HG03045 (cell line): ENCODE measurements around the gene WWOX.

Source experiments
- ATAC-seq: cut with Tn5 transposase; IDR thresholded peaks from one replicate; pipeline ENCODE4 v1.9.1; 2021; ENCODE audit warnings: mild to moderate bottlenecking, moderate library complexity; ENCODE audit not compliant: unreplicated experiment

Gene WWOX

GRCh38 chr16:78258375-78259065, 159.1 kb downstream of the WWOX start:
- ATAC-seq: no peak

- no peak for ATAC-seq
Observed at GRCh38 chr16:78259873-78260272, 160.4 kb downstream of the WWOX start.

- no peak for ATAC-seq
Observed at GRCh38 chr16:78264642-78265041, 165.2 kb downstream of the WWOX start.

GRCh38 chr16:78269256-78269655, 169.8 kb downstream of the WWOX start:
- no peak for ATAC-seq

- no peak for ATAC-seq
Observed at GRCh38 chr16:78271981-78272380, 172.5 kb downstream of the WWOX start.

- no peak for ATAC-seq
Observed at GRCh38 chr16:78274771-78275170, 175.3 kb downstream of the WWOX start.

DNA sequence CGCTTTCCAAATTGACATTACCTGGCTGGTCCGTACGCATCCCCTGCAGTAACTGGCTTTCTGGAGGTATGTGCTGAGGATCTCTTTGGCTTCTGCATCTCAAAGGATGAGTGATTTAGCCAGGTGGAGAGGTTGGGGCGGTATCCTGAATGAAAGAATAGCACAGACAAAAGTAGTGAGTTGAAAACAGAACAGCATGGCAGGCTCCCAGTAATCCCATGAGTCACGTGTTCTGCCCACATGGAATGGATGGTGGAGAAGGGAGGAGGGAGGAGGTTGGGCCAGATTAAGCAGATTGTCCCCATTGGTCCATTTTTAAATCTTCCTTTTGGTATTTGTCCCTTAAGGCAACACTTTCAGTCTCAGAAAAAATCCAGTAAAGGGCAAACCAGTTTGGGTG, 176.0 kb downstream of the WWOX start:
- ATAC-seq: no peak

- no peak for ATAC-seq
Observed at GRCh38 chr16:78277321-78278055, 178.0 kb downstream of the WWOX start.

DNA sequence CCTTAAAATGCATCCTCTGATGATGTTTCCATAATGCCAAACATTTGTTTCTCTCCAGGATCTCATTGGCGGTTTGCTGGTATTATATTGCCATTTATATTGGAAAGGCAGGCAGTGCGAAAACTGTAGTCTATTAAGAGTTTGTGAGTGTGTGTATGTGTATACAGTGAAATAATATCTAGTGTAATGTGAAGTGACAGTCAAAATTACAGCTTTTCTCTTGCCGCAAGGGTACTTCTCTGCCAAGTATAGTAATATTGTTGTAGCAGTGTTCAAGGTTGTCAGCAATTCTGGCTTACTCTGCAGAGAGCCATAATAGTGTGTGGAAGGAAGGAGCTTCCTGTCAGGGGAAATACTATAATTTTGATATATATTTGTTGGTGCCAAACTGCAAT, 178.6 kb downstream of the WWOX start:
- no peak for ATAC-seq

DNA sequence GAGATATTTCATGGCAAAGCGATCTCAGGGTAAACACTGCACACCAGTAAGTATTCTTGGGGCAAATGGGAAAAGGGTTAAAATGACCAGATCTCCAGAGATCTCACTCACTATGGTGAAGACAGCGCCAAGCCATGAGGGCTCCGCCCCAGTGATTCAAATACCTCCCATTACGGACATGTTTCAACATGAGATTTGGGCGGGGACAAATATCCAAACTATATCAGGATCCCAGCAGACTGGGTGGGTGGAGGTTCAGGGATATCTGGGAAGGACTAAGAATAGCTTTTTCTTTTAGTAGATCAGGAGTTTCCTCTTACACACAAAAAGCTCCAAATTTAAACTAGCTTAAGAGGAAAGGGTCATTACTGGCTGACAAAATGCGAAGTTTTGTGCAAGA, 181.7 kb downstream of the WWOX start:
- no peak for ATAC-seq

- no peak for ATAC-seq
Observed at GRCh38 chr16:78283548-78284251, 184.2 kb downstream of the WWOX start.

GRCh38 chr16:78284326-78284725, 184.9 kb downstream of the WWOX start:
- no peak for ATAC-seq

DNA sequence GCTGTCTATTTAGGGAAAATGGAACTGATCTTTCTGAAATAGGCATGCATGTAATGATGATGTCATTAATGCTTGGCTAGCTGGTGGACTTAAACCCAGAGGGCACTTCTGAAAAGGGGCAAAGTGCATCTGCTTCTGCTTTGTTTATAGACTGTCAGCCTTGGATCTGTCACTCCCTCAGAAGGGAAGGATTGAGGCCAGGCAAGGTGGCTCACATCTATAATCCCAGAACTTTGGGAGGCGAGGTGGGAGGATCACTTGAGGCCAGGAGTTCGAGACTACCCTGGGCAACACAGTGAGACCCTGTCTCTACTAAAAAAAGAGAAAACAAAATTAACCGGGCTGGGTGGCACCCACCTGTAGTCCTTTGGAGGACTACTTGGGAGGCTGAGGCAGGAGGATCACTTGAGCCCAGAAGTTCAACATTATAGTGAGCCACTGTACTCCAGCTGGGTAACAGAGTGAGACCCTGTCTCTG, 185.5 kb downstream of the WWOX start:
- no peak for ATAC-seq

DNA sequence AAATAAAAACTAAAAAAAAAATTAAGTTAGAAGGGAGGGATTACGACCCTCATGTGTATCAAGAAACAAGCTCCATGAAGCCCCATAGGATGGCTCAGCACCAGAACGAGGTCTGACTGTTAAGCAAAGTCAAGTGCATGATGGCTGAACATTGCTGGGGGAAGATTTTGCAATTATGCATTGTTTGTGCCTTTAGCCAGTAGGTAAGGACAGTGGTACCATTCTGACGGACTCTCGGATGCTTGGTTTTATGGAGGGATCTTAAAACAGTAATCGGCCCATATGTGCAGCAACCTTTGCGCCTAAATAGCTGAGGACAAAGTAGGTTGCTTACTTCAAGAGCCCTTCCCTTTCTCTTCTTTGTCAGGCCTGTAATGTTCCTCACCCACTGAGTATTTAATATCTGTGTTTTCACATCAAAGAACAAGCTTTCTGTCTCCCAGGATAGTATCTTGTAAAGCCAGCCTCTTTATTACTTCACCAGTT, 186.0 kb downstream of the WWOX start:
- no peak for ATAC-seq

DNA sequence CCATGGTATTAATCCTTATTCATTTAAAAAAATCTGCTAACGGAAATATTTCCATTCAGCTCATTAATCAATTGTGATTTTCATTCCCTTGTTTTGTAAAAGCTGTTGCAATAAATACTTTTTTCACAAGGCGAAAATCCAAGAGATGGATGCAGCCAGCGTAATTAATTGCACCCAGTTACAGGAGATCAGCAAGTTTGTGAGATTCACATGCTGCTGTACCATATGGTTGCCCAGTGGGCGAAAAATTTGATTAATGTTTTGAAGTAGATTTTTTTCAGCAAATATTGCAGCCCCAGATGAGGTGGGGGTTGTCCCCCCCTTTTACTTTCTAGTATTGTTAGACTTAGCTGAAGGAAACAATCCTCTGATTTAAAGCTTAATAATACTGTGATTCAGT, 186.6 kb downstream of the WWOX start:
- ATAC-seq: no peak

DNA sequence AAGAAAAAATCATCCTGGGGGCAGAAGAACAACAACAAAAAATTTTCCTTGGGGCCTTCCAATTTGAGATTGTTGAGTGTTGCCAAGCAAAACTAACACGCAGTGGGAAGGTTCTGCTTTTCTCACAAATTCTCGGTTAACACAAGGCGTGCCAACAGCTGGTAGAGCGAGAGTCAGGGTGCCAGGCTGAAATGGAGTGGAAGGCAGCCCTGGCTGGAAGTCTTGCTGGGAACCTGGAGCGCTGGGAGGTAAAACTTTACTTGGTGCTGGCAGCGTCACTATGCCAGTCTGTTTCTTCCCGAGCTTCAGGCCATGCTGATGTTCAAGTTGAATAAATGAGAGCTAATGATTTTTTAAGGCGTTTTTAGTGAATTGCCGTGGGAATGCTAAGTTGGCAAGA, 189.4 kb downstream of the WWOX start:
- no peak for ATAC-seq

- no peak for ATAC-seq
Observed at GRCh38 chr16:78289373-78289772, 189.9 kb downstream of the WWOX start.

- no peak for ATAC-seq
Observed at GRCh38 chr16:78289844-78290277, 190.4 kb downstream of the WWOX start.

DNA sequence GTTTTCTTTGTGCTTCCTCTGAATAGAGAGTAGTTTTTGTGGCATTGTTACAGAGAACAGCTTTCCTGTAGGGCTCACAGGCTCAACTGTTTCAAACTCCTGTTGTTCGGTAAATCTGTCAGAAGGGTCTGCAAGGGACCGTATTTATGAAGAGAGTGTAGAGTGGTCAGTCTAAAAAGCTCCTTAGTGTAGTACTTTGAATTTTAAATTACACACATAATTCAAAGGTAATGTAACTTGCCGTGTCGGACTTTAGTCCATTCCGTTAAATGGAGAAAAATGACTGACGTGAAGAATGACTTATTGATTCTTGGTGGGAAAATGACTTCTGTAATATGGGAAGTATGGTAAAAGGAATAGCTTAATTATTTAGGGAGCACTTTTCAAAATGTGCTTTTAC, 190.9 kb downstream of the WWOX start:
- no peak for ATAC-seq

DNA sequence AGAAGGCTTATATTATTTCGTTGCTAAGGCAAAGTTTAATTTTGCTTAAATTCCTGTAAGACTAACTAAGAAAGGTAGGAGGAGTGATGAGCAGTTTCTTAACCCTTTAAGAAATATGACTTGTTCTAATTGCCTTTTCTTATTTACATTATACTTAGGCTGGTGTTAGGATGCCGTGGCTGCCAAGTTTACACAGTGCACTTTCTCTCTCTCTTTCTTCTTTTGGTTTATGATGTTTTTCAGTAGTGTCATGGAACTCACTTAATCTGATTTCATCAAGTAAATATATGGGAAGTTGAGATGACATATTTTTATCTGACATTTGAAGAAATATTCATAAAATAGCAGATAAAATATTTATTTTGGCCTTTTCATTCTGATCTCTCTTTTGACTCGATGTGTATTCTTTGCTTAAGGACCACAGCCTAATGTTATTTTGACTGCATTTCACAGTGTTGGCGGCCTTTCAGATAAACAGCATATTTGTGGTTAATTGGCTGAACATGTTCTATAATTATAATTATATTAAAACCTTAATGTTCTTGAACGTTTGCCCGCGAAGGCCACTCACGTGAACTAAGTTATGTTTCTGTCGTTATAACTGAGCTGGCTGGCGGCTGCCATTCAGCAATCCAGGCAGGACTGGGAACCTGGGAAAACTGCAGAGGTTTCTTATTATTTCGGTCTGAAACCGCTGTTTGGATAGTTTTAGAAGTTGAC, 191.6 kb downstream of the WWOX start:
- ATAC-seq: no peak

DNA sequence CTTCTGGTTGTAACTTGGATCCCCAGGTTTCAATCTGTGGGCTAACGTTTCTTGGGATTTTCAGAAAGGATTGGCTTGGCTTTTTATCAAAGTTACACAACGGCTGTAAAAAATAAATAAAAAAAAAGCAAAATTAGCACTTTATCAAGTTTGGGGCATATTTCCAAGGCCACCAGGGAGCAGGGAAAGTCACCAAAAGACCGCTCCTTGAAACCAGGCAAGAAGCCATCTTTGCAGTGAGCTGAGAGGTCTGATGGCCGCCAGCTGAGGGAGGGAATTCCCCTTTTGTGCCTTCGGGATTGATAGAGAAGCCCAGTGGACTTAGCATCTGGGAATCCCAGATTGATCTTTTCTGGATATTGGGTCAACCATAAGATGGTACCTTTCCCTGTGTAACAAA, 192.2 kb downstream of the WWOX start:
- no peak for ATAC-seq
